HG03139 (cell line): Measurements from ENCODE around the gene MOGAT1.
"Not testable (repeated sequence)": the region's sequence is repeated elsewhere in the genome, so short reads cannot be mapped to it uniquely, and the experiment has no call there.

ENCODE experiments used
- ATAC-seq: cut with Tn5 transposase; IDR thresholded peaks from one replicate; pipeline ENCODE4 v1.9.1; 2021; ENCODE audit not compliant: unreplicated experiment

Gene MOGAT1

GRCh38 chr2:222738809-222739208 is 67.4 kb downstream of the MOGAT1 start:
- ATAC-seq, result no peak

DNA sequence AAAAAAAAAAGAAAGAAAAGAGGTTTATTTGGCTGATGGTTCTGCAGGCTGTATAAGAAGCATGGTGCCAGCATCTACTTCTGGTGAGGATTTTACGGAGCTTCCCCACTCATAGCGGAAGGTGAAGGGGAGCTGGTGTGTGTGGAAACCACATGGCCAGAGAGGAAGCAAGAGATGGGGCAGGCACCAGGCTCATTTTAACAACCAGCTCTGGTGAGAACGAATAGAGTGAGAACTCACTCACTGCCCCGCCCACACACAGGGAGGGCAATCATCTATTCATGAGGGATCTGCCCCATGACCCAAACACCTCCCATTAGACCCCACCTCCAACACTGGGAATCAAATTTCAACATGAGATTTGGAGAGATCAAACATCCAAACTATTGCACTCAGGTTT is 68.5 kb downstream of the MOGAT1 start:
- no peak for ATAC-seq

DNA sequence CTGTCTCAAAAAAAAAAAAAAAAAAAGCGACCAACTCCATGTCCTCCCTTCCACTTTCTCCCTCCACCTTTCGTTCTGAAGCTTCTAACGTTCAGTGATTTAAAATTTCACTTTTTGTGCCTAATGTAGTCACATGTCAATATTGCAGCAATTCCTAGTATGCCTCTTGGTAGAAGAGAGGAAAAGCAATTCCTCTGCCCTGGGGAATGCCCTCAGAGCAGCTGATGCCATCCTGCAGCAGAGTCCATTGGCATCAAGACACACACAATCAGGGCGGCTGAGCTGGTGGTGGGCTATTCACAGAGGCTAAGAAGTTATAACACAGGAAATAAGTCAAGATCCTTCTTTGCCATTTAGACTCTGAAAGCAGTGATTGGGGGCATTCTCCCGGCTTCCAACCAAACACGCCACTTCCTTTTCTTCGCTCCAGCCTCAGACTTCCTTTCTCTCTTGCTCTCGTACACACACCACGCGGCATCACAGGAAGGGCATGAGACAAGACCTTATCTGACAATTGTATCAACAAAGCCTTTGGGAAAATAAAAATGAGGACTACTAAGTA is 71.9 kb downstream of the MOGAT1 start:
- ATAC-seq, result no peak

DNA sequence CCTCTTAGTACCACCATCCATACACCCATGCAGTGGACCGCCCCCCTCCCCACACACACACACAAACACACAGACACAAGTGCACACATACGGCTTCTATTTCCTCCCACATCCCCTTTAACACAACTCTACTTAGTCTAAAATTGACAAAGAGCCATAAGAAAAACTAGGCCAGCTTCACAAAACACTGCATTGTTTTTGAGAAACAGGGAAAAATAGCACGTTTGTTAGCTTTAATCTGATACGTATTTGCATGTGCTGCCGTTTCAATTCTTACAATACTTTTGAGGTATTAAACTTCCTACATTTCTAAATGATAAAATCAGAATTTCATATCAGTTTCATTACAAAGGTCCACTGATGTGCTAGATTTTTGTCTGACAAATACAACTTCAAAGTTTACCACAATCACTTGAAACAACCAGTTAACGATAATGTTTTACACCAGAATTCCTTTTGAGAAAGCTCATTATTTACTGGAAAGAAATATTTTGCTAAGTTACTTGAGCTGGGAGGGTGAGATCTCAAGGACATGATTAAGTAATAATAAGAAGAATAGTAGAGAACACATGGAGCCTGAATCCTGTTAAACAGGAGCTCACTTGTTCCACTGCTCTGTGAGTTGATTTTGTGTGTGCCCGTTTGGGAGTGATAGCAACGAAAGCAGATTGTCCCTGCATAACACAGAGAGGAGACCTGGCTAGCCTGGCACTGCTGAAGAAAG is 74.5 kb downstream of the MOGAT1 start:
- no peak for ATAC-seq

GRCh38 chr2:222747526-222748160 is 76.2 kb downstream of the MOGAT1 start:
- no peak for ATAC-seq

GRCh38 chr2:222750533-222750932 is 79.1 kb downstream of the MOGAT1 start:
- ATAC-seq, result no peak

DNA sequence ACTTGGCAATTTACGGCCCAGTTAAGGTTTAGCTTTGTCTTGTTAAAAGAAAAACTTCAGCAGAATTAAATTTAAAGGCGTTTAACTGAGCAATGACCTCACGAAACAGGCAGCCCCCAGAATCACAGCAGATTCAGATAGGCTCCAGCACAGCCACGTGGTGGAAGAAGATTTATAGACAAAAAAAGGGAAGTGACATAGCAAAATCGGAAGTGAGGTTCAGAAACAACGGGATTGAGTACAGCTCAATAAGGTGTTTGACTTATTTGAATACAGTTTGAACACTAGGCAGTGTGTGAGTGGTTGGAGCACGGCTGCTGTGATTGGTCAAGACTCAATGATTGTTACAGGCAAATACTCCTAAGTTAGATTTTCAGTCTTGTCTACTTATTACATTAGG is 79.8 kb downstream of the MOGAT1 start:
- ATAC-seq, result no peak

- no peak for ATAC-seq
These were observed 80.6 kb downstream of the MOGAT1 start for GRCh38 chr2:222751821-222752719.

DNA sequence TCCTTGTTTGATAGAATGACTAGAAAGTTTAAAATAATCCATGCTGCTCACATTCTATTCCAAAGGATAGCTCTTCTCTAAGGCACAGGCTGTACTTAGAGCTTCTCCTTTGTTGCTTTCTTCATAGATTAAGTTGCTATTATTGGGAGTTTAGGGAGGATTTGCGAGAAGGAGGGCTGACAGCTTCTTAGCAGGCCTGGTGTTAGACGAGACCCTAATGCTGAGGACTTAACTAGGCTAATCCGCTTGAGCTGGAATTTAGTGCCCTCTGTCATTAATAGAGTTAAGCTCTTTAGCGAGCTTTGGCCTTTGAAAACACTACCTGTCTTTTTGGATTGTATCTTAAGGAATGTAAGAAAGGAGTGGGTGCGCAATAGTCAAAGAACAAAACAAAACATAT is 81.3 kb downstream of the MOGAT1 start:
- ATAC-seq, result no peak

GRCh38 chr2:222753251-222753824 is 81.9 kb downstream of the MOGAT1 start:
- ATAC-seq, result no peak

DNA sequence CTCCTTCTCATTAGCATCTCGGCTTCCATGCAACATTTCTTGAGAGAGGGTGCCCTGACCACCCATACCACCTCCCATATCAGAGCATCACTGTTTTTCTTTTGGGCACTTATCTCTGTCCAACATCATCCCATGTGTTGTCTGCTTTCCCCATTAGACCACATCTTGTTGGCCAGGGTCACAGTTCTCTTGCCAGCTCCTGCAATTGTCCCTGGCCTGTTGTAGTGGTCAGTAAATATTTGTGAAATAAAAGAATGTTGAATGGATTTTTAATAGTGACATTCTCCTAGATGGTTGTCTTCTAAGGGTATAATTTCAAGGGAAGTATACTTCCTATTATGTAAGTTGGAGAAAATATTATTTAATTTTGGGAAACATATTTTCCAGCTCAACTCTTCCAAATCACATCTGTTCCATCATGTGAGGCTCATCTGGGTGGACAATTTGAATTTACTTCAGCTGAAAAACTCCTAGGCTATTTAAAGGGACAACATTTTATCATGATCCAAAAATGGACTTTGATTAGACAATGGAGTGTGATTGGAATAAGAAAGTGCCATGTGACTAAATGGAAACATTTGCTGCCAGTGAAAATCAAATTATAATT is 83.0 kb downstream of the MOGAT1 start:
- no peak for ATAC-seq

DNA sequence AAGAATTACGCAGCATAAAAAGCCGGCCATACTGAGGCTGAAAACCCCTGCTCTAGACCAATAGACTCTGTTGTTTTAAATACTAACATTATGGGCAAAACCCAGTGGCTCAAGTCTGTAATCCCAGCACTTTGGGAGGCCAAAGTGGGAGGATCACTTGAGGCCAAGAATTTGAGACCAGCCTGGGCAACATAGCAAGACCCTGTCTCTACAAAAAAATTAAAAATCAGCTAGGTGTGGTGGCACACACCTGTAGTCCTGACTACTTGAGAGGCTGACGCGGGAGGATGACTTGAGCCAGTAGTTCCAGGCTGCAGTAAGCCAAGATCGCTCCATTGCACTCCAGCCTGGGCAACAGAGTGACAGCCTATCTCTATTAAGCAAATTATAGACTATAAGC is 84.1 kb downstream of the MOGAT1 start:
- ATAC-seq, result not testable (repeated sequence)

DNA sequence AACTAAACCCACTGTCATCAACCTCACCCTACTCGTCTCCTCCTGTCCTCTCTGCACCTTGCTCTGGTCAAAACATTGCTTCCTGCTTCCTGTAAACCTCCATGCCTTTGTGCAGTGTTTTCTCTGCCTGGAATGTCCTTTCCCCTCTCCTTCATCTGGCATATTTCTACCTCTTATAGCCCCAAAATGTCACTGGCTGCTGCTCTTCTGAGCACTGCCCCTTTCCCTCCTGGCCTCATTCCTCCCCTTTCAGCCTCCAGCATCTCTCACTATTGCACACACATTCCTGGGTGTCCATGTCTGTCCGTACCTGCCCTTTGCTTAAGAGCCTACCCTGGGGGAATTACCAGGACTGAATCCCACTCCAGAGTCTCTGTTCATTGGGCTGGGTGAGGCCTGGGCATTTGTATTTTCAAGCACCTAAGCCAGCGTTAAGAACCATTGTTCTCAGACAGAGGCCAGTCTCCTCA is 84.9 kb downstream of the MOGAT1 start:
- no peak for ATAC-seq

DNA sequence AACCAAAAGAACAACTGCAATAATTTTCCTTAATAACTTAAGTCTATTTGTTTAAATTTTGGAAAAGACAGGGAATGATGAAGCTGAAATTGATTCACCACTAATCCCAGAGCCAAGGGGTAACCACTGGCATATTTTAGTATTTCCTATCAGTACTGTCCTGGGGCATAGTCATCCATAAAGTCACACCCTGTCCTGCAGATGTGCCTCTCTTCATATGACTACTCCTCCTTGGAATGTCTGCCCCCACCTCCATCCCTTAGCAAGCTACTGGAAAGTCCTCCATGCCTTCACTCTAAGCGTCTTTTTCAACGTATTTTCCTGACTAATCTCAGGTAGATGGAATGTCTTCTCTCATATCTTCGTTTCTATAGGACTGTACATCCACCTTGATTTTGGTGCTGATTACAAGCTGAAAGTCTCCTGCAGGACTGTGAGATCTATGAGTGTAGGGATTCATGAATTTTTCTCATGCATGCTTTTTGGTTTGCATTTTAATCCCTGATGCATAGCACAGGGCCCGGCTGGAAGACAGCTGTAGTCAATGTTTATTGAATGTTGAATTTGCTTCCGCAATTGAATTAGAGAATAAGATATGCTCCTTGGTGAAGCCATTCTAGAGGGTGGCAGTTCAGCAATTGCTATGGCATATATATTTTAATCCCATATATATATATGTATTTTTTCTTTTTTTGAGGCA is 85.6 kb downstream of the MOGAT1 start:
- no peak for ATAC-seq
